CD4-positive, alpha-beta T cell treated with Interleukin-6 at 100 ng/mL for 8 hours (primary cell): Measurements from ENCODE around the gene DBH.

Source experiments
- DNase-seq: peaks from one replicate; pipeline ENCODE4 v3.0.0-alpha.2; 2020; ENCODE audit warnings: mixed read lengths, low spot score

Gene DBH

DNA sequence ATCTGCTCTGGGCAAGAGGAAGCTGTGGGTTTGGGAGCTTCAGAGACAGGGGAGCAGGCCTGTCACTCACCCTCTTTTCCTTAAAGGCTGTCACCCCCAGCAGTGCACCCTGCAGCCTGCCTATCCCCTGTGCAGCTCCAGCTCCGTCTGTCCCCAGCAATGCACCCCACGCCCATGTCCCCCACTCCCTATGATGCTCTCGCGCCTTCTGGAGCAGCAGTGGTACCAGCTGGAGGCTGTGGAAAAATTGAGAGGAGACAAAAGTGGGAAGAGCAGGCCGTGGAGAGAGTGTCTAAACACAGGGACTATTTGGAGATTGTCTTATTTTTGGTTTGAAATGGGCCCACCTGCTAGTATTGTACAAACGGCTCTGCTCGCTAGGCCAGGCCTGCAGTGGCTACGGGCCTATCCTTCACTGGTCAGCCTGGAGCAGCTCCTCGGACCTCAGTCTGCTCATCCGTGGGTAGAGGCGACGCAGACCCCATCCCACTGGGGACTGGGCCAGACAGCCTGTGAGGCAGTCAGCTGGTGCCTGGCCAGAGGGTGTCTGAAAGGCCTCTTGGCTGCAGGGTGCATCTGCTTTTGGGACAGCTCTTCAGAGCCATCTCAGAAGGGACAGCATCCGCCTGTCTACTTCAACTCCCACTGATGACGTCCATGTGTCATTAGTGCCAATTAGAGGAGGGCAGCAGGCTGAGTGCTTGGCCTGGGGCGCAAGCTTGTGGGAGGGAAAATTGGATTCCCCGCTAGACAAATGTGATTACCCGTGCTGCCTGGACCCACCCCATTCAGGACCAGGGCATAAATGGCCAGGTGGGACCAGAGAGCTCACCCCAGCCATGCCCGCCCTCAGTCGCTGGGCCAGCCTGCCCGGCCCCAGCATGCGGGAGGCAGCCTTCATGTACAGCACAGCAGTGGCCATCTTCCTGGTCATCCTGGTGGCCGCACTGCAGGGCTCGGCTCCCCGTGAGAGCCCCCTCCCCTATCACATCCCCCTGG lies at the start of gene DBH:
DBH (plus strand) TSS at position 831 of the 999 bp plus-strand sequence; CDS start at position 840, 9 bp downstream.
- DNase-seq, result no peak

DNA sequence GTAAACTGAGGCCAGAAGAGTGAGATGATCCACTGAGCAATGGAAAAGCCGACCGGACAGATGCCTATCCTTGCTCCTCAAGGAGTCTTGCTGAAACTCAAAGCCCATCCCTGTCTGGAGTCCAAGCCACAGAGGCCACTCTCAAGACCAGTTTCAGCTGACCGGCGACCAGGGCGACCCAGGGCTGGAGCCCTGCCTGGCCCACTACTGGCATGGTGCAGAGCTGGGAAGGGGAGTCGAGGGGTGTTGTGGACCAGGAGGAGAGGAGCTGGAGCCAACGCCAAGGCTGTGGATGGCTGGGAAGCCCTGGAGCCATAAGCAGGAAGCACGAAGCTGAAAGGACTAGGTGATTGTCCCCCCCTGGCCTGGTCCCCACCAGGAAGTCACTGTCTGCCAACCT lies 49.1 kb upstream of the DBH start:
- no peak for DNase-seq

DNA sequence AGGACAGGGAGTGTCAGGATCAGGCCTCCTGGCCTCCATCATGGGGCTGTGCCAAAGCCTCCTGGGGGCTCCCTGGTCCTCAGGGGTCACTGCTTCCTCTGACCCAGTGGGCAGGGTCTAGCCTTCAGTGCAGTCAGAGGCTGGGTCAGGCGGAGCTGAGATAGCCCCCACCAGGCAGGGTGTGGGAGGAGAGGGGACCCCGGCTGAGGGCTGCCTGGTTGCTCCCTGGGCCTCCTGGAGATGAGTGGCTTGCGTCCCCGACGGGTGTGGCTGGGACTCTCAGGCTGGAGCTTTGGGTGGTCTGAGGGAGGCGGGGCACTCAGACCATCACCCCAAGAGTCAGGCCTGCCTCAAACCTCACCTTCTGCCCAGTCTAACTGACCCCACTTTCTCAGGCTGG lies 48.7 kb upstream of the DBH start:
- no peak for DNase-seq

DNA sequence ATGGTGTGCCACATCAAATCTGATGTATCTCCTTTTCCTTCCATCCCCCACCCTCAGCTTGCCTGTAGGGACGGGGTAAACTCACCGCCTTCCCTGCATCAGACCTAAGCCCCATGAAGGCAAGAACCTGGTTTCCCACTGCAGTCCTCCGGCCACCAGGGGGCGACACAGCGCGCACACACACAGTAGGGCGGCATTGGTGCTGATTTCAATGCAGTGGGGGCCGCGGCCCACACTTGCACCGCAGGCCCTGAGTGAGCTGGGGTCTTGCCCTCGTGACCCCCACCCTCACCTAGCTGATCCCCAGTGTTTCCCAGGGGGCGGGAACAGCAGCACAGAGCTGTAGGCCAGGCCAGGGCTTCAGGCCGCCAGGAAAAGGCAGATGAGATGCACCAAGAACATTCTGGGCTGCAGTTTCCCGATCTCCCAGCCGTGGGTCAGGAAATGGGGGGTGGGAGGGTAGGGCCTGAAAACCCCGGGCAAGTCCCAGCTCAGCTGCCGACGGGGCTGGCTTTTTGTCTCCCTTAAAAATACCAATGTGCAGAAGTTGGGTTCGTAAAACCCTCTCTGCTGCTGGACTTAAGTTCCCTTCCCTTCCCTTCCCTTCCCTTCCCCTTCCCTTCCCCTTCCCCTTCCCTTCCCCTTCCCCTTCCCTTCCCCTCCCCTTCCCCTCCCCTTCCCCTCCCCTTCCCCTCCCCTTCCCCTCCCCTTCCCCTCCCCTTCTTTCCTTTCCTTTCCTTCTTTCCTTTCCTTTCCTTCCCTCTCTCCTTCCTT lies 46.5 kb upstream of the DBH start:
- no peak for DNase-seq

DNA sequence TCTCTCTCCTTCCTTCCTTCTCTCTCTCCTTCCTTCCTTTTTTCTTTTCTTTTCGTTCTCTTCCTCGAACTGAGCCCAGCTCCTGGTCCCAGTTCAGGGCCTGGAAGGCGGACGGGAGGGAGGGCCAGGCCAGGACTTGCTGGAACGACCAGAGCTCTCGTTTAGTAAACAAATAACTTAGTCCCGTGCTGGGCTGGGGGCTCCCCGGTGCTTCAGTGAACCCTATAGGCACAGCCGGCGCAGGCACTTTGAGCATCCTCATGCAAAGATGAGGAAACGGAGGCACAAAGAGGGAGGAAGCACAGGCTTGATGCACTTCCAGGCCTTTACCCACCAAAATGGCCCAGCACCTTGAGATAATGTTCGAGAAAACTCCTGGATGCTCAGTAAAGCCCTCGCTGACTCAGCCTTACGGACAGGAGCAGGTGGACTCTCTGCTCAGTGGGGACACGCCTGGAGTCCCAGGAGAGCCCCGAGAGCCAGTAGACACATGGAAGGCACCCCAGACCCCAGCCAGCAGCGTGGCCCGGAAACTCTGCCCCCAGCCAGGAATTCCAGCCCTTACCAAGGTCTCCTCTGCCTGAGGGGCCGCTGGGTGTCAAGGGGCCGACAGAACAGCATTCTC lies 45.8 kb upstream of the DBH start:
- DNase-seq, result no peak

DNA sequence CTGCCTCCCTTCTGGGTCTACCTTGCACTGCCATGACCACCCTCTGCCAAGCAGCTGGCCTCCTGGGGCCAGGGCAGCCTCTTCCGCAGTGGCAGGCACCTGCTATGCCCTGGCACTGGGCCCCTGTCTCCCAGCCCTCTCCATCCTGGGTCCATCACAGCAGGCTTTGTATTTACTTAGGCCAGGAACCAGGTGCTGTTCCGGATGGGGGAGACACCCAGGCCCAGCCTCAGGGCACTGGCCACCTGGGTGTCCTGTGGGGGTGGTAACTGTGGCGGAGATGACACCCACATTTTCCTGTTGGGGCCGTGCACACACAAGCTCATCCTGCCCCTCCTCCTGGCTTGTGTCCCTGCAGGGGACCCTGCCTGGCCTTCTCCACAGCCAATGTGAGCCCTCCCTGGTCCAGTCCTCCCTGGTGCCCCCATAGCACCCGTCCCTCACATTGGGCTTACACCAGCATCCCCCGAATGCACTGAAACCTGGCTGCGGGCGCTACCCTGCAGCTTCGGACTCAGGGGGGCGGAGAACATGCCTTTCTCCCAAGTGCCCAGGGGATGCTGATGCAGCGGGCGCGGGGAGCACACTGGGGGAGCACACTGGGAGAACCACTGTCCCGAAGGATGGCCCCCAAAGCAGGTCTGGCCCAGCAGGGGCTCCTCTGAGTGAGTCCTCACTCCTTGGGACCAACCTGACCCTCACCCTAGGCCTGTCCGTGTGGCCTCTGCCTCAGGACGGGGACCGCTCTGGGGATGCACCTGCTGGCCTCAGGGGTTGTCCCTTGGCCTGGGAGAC lies 44.9 kb upstream of the DBH start:
- no peak for DNase-seq

DNA sequence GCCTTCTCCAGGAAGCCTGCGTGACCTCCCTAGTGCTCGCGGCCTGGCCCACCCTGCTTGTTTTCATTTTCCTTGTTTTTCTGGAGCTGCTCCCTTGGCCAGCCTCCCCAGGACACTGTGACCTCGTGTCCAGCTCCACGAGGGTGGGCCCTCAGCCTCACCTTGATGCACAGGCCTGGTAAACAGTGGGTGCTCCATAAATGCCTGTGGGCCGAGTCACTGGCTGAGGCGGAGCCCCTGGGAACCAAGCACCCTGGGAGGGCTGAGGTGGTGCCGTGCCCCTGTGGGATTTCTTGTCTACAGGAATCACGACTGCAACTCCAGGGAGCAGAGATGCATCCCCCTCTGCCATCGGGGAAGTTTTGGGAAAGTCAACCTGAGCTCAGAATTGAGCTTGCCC lies 44.2 kb upstream of the DBH start:
- no peak for DNase-seq

DNA sequence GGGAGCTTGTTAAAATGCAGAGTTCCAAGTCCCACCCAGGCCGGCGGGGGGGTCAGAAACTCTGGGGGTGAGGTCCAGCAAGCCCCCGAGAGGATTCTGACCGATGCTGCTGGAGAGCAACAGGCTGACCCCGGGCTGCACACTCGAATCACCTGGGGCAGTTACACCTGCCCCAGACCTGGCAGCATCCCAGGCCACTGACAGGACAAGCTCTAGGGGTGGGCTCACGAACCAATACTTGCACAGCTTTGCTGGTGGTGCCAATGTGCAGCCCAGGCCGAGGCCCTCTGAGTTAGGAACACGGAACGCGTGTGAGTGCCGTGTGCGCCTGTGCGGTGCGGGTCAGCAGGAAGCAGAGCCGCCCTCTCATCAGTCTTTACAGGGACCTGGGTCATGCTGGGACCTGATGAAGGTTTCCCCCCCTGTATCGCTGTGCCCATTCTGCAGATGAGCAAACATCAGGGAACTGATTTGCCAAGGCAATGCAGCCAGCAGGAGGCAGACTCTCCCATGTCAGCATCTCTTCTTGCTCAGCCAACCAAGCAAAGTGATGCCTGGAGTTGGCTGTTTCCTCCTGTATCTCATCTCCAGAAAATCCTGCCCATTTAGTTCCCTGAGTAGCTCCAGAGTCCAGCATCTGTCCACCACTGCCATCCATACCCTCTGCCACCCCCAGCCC lies 43.3 kb upstream of the DBH start:
- no peak for DNase-seq

DNA sequence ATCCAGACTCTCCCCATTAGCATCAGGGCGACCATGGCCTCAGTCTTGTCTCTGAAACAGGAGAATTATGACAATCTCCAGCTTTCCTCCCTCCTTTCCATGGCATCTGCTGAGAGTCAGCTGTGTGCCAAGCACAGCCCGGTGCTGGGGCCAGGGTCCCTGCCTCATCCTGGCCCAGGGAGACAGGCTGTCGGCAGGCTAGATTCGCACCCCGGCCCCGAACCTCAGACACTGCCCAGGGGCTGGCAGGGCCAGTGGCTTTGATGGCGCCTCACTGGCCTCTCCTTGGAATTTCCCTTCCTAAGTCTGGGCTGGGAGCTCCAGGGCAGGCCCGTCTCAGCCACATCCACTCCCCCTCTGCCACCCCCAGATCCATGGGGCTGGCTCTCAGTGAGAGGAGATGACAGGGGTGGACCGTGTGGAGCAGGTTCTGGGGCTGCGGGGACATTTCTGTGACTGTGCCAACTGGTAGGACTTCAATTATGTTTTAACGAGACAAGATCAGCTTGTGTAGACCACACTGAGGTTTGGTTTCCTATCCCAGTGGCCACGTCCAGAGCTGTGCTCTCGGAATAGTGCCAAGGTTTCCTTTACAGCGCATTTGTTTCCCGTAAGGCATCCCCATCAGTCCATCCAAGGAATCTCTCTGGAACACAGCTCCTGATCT lies 42.4 kb upstream of the DBH start:
- DNase-seq, result no peak

DNA sequence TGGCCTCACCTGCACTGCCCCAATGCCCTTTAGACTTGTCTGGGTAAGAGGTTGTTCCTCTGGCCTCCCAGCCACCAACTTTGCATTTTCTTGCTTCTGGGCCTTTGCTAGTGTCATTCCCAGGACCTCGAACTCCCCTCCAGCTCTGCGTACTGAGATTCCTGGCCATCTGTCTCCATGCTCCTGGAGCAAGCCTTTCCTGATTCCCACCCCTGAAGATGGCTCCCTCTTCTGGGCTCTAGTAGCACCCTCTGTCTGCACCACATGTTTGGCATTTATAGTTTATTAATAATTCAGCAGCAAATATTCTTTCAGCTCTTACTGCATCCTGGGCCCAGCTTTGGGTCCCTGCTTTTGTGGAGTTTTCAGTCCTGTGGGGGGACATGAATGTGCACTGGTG lies 41.9 kb upstream of the DBH start:
- DNase-seq, result no peak

DNA sequence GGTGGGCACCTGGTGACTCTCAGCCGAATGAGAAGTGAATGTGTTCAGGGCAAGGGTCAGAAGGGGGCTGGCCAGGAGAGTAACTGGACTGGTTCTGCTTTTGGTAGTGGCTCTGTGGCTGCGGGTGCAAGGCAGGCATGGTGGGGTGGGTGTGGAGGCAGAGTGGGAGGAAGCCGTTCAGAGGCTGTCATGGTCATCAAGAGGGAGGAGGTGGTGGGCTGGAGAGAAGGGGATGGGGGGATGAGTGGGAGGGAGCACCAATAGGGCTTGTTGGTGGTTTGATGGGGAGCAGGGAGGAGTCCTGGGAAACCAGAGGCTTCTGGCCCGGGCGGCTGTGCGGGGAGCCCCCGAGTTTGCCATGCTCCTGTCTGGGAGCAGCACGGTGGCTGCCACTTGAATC lies 40.3 kb upstream of the DBH start:
- no peak for DNase-seq

DNA sequence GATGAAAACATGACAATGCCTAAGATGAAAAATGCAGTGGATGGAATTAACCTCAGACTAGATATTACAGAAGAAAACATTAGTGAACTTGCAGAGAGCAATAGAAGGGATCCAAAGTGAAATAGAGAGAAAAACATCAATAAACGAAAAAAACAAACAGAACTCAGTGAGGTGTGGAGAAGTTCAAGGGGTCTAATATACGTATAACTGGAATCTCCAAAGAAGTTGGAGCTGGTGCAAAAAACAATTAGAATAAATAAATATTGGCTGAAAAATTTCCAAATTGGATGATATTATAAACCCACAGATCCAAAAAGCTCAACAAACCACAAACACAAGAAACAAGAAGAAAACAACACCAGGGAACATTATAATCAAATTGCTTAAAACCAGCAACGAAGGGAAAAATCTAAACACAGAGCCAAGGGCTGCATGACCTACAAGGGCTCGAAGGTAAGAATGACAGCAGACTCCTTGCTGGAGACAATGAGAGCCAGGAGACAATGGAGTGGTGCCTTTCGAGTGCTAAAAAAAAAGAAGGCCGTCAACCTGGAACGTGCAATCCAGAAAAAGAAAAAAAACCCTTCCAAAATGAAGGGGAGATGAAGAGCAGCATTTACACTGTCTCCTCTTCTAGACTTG lies 38.7 kb upstream of the DBH start:
- DNase-seq, result no peak

DNA sequence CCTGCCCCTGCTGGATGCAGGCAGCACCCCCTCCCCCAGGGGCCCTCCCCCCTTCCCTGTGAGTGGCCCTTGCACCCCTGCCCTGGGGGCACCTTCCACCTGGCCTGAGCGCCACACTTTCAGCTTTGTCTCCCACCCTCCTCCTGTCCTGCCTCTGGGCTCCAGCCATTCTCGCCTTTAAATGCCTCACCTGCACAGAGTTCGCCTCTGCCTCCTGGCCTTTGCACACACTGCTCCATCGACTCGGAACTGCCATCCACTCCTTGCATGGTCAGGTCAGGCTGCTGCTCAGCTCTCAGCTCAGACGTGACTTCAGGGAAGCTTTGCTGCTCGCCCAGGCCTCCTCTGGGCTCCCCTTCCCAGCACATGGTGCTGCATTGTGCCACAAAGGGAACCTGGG lies 37.2 kb upstream of the DBH start:
- no peak for DNase-seq

DNA sequence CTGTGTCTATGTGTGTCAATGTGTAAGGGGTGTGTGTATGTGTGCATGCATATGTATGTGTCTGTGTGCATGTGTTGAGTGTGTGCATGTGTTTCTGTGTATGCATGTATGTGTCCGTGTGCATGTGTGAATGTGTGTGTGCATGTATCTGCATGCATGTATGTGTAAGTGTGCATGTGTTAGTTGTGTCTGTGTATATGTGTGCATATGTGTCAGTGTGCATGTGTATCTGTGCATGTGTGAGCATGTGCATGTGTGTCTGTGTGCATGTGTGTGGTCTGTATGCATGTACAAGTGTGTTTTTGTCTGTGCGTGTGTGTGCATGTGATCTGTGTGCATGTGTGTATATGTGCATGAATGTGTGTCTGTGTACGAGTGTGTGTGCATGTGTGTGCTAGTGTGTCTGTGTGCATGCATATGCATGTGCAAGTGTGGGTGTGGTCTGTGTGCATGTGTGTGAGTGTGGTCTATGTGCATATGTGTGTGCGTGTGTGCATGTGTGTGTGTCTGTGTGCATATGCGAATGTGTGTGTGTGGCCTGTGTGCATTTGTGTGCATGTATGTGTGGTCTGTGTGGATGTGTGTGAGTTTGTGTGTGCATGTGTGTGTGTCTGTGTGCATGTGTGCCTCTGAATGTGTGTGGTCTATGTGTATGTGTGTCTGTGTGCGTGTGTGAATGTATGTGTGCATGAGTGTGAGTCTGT lies 36.5 kb upstream of the DBH start:
- DNase-seq, result no peak

DNA sequence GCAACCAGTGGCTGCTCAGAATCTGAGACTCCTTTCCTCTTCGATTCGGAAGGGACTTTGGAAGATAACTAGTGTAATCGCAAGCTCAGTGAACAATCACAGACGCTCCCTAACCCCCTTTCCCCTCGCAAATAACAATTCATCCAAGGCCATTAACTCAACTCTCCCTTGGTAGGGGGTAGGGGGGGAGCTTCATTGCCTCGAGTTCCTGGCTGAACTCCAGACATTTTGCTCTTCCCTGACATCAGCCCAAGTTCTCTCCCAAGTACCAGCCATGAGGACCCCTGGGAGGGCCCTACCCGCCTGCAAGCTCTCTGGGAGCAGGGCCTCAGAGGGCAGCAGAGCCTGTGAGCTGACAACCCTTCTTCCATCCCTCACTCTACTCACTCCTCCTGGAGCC lies 35.4 kb upstream of the DBH start:
- DNase-seq, result no peak

DNA sequence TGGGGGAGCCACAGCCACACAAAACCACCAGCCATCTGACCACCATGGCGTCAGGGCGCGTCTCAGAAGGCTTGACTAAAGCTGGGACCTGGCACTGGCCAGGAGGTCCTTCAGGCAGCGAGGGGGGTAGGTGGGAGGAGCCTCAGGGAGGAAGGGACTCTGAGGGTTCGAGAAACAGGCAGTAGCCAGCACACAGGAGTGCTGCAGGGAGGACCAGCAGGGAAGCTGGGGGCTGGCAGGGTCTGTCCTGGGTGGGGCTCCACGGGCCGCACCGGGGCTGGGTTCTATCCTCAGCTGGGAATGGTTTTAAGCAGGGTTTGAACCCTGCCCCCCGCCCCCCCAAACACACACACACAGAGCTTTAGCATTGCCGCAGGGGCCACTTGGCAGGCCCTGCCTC lies 34.4 kb upstream of the DBH start:
- DNase-seq, result no peak

DNA sequence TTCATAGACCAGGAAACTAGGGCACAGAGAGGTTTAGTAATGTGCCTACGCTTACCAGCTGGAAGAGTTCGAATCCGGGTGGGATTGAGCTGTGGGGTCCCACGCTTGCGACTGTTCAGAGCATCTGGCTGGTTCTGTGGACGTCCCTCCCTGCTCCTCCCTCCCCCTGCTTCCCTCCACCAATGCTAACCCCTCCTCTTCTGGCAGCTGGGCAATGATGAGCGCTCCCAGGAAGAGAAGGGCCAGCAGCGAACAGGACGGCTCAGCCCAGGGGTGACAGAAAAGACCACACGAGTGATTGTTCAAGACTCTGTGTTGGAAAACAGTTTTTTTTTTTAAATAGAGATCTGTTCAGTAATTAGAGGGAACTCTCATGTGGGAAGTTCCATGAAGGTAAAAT lies 33.9 kb upstream of the DBH start:
- DNase-seq, result no peak

DNA sequence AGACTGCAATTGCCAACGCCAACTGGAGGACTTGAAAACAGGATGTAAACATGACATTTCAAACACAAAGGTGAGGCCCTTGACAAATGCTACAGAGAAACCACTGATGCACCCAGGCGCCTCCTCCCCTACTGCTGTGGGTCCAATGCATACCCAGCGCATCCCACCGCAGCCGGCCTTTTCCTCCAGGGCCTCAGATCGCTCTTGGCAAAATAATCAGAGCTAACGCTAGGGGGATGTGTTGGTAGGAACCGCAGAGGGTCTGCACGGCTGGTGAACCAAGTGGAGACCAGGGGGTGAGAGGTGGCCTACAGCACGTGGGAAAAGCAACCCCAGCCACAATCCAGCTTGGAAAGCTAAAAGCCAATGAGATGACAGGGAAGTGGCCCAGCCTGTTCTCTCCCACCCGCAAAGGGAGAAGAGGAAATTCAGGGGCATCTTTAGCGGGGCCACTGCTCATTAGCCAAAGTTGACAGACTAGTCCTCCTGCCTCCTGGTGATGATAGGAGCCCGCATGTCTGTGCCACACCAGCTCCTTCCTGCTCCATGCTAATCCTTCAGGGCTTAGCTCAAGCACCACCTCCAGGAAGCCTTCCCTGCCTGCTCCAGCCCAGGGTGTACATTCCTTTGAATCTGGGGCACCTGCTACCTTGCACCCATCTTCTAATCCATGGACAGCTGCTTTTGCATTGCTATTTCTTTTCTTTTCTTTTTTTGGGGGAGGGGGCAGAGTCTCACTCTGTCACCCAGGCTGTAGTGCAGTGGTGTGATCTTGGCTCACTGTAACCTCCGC lies 32.8 kb upstream of the DBH start:
- DNase-seq, result no peak

DNA sequence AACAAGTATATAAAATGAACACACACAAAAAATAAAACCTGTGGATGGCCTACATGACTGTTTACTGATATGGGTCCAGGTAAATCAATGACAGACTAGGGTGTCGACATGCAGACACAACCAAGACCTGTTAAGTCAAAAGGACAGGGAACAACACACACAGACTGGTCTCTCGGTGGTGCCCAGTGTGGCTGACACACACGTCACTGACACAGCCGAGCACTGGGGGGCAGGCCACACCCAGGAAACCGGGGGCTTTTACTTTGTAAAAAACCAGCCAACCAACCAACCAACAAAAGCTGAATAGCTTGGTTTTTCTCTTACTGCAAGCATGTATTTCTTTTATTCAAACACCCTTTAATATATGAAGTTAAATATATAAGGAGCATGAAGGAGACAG lies 31.9 kb upstream of the DBH start:
- peak; percentile 9 for DNase-seq
